GM18858 (cell line): Measurements from ENCODE around the gene MYO1D.
"Not testable (repeated sequence)": the region's sequence is repeated elsewhere in the genome, so short reads cannot be mapped to it uniquely, and the experiment has no call there.

Experiments used
- ATAC-seq: cut with Tn5 transposase; IDR thresholded peaks from one replicate; pipeline ENCODE4 v1.9.1; 2021; ENCODE audit not compliant: unreplicated experiment

Gene MYO1D

GRCh38 chr17:32739722-32740121, 137.2 kb downstream of the MYO1D start:
- no peak for ATAC-seq

GRCh38 chr17:32739151-32739550, 137.8 kb downstream of the MYO1D start:
- ATAC-seq: not testable (repeated sequence)

GRCh38 chr17:32733401-32733800, 143.5 kb downstream of the MYO1D start:
- ATAC-seq: no peak

GRCh38 chr17:32732900-32733299, 144.0 kb downstream of the MYO1D start:
- ATAC-seq: no peak

- no peak for ATAC-seq
Measured at GRCh38 chr17:32732296-32732642, 144.7 kb downstream of the MYO1D start.

DNA sequence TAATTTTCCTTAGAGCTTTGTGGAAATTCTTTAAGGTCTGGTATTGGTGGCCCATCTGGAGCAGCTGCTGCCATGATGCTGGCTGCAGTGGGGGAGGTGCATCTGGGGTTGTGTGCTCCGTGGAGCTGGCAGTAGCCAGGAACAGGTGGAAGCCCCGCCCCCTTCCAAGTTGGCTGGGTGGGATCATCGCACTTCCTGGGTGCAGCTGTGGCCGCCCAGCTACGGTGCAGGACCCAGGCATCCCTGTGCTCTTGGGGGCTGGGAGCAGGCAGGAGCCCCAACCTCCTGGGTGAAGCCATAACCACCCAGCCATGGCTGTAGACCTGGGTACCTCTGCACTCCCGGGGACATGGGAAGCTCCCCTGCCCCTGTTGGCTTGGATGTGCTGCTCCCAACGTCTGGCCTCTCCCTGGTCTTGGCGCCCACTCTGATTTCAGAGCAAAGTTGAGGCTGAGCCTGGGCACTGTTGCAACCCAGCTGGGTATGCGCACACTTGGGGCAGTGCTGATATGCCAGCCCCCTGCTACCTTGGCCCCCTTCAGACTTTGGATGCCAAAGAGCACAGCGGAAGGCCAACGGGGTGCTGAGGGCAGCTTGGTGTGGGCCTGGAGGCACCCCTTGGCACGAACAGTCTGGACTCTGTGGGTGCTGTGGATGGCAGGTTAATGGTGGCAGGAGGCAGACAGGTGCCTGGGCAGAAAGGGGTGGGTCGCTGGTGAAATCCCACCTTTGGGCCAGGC, 145.2 kb downstream of the MYO1D start:
- ATAC-seq: no peak

GRCh38 chr17:32727681-32728080, 149.2 kb downstream of the MYO1D start:
- no peak for ATAC-seq

- ATAC-seq: no peak
Measured at GRCh38 chr17:32725697-32726096, 151.2 kb downstream of the MYO1D start.

DNA sequence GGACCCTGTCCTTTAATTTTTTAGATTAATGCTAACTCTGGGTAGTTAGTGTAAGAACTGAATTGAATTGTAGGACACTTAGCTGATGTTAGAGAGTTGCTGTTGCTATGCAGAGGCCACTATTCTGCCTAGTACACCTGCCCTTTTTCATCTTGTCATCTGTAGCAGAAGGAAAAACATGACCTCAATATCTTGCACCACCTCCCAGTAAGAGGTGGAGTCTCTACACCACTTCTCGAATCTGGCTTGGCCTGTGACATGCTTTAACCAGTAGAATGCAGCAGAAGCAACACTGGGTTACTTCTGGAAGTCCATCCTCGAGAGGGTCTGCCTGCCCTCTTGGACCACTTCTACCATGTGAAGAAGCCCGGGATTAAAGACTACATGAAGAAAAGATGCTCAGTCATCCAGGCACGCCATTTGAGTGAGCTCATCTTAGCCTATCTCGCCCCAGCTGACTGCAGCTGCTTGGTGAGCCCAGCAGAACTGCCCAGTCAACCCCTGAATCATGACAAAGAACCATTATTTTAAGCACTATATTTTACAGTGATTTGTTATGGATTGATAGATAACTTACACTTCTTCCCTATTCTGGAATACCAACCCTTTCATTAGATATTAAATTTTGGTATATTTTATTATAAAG, 153.5 kb downstream of the MYO1D start:
- no peak for ATAC-seq

DNA sequence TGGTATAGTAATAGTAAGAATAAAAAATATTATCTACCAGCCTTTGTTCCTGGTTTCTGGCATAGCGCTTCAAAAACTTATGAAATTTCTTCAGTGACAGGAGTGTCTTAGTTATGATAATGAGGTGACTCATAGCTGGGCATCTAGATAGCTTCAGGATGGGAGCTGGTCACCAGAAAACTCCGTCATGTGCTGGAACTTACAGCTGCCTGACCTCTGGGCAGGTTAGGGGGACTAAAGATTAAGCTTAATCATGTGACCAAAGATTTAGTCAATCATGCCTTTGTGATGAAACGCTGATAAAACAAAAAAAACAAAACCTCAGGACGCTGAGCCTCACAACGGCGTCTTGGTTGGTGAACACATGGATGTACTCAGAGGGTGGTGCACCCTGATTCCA, 154.2 kb downstream of the MYO1D start:
- ATAC-seq: no peak

DNA sequence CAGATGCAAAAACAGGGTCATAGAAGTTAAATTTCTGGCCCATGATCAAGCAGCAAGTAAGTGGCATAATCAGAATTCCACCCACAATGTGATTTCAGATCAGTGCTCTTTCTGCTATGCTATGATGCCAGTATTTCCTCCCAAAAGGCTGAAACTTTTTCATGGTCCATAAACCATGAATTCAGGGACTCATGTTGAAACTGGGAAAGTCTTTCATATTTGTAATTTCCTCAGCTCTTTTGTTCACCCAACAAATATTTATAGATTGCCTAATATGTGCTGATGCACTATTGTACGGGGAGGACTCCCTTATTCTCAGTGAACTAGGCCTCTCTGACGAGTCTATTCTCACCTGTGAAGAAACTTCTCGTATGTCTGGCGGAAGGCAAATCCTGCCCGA, 156.3 kb downstream of the MYO1D start:
- ATAC-seq: no peak

- ATAC-seq: no peak
Measured at GRCh38 chr17:32719689-32720088, 157.2 kb downstream of the MYO1D start.

GRCh38 chr17:32714922-32715321, 162.0 kb downstream of the MYO1D start:
- not testable (repeated sequence) for ATAC-seq

- not testable (repeated sequence) for ATAC-seq
Measured at GRCh38 chr17:32714206-32714605, 162.7 kb downstream of the MYO1D start.

GRCh38 chr17:32713081-32713480, 163.8 kb downstream of the MYO1D start:
- ATAC-seq: no peak

DNA sequence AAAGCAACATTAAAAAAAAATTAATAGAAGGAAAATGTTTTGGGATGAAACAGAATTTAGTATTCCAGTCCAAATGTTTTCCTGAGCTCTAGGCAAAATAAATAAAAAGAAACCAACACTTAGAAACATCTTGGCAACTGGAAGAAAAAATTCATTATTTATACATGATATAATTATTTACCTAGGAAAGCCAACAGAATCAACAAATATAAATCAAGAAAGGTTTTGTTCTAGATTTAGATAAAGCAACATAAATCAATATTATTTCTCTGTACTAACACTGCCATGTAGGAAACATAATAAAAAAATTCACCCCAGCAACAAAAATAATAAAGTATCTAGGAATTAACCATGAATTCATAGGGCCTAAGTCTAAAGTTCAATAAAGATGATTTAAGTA, 167.4 kb downstream of the MYO1D start:
- ATAC-seq: no peak

DNA sequence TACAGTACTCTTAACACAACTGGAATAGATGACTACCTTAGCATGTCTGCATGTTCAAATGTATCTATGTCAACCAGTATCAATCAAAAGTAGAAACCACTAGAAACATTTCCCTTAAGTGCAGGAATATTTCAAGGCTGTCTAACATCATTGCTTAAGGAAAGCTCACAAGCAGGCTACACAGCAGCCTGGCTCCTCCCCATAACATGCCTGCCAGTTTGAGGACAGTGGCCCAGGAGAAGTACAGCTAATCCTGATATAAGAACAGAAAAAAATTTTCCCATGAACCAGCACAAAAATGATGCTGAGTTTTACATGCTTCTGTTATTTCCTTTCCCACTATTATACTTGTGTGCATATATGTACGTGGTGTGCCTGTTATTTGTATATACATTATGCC, 175.1 kb downstream of the MYO1D start:
- no peak for ATAC-seq

DNA sequence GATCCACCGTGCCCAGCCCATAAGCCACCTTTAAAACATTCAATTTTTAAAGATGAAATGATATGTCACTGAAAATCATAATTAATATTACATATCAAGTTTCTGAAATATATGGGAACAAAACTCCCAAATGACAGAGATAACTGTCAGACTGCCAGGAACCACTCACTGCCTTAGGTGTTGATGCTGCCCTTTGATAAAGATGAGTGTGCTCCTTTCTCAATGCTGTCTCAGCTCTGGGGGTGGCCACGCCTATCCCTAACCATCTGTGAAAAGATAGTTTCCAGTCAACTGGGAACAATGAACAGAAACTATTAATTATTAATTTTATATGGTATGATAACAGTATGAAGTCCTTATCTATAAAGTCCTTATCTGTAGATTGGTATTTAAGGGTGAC, 177.7 kb downstream of the MYO1D start:
- ATAC-seq: no peak

- no peak for ATAC-seq
Measured at GRCh38 chr17:32697728-32698625, 178.9 kb downstream of the MYO1D start.

DNA sequence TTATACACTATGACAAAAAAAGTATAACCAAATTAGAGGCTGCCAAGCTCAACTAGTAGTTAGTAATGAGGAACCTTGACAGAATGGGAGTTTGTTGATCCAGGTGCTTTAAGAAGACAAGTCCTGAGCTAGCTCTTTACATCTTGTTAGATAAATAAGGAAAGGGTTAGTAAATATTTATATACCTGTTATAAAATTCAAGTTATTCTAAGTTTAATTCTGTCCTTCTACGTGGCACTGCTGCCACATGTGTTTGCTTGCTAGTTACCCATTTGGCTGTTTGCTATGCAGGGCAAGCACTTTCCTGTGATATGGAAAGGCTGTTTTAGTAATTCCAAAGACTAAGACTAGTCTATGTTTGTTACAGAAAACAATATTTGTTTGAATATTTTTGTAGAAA, 180.5 kb downstream of the MYO1D start:
- no peak for ATAC-seq

- no peak for ATAC-seq
Measured at GRCh38 chr17:32695864-32696263, 181.1 kb downstream of the MYO1D start.
